GM06990 (cell line): ENCODE data around the gene COL18A1.
A peak's percentile ranks its signal among the peaks of the same experiment; 100 is the strongest.

Experiments
- DNase-seq: peaks from one replicate; pipeline ENCODE4 v3.0.0-alpha.2; 2011; ENCODE audit not compliant: insufficient read length; ENCODE audit errors: extremely low read depth
- H3K27me3 ChIP-seq: replicated peaks from 2 replicates; pipeline ENCODE4 v1.6.0; 2011; ENCODE audit warnings: low read length; ENCODE audit not compliant: control insufficient read depth, insufficient read depth
- H3K36me3 ChIP-seq: 2 replicates; pipeline ENCODE4 v1.5.1; 2011; ENCODE audit warnings: low read length; ENCODE audit not compliant: control insufficient read depth, insufficient read depth
- H3K4me3 ChIP-seq: replicated peaks from 2 replicates; pipeline ENCODE4 v1.5.1; 2011; ENCODE audit warnings: low read depth, mild to moderate bottlenecking, control low read depth, low read length
- CTCF ChIP-seq: IDR thresholded peaks from 2 replicates; pipeline ENCODE4 v1.5.1; 2011; ENCODE audit warnings: low read length, control low read depth, mild to moderate bottlenecking, inconsistent platforms; ENCODE audit not compliant: insufficient read depth, poor library complexity, severe bottlenecking

The COL18A1 gene

GRCh38 chr21:45478816-45479669 lies 74.1 kb downstream of the COL18A1 start:
- TF ChIP-seq CTCF = no peak
- Histone ChIP-seq H3K4me3 (peak overlapping the region; percentile 44), H3K36me3 (no peaks in the 10 kb centered on the region), H3K27me3 (no peaks in the 10 kb centered on the region)
- DNase-seq = no peak

- no peak for TF ChIP-seq CTCF
- H3K4me3 ChIP-seq = no peak overlapping the region
- no peaks in the 10 kb centered on the region for H3K27me3 ChIP-seq
- no peaks in the 10 kb centered on the region for H3K36me3 ChIP-seq
- no peak for DNase-seq
These were observed 75.0 kb downstream of the COL18A1 start for GRCh38 chr21:45479691-45480675.

GRCh38 chr21:45480701-45481500 lies 75.9 kb downstream of the COL18A1 start:
- Histone ChIP-seq H3K27me3 (no peaks in the 10 kb centered on the region), H3K4me3 (no peak overlapping the region), H3K36me3 (no peaks in the 10 kb centered on the region)
- no peak for DNase-seq
- no peak for TF ChIP-seq CTCF

- DNase-seq = no peak
- Histone ChIP-seq H3K4me3 (no peak overlapping the region), H3K27me3 (no peaks in the 10 kb centered on the region), H3K36me3 (no peaks in the 10 kb centered on the region)
- TF ChIP-seq CTCF = no peak
These were observed 76.6 kb downstream of the COL18A1 start for GRCh38 chr21:45481566-45481965.
